ENCODE data around the gene ZMIZ1. TPM values are rescaled to one million over a fixed set of nuclear protein-coding genes. Genes with fewer than 3 reads are reported as not detected.

Gene ZMIZ1
- total RNA-seq, 2 donors from 2014 or later = 51.4 to 58.0 TPM

GRCh38 chr10:79360499-79361342 lies 292.0 kb downstream of the ZMIZ1 start:
- ATAC-seq = no peak
- intact Hi-C loops (cut with DNase I) = no loop called here
- DNase-seq = no peak

- DNase-seq (no peak), ATAC-seq (no peak)
- intact Hi-C loops (cut with DNase I) = no loop called here
These were observed 293.1 kb downstream of the ZMIZ1 start for GRCh38 chr10:79361726-79362397.

Measured in left cardiac atrium (tissue), 4 donors.